Spleen (tissue), 11 donors: ENCODE measurements around the gene DOCK4. TPM values are rescaled to one million over a fixed set of nuclear protein-coding genes. Genes with fewer than 3 reads are reported as not detected.

Experiments used
- DNase-seq: peaks from one replicate; pipeline ENCODE4 v3.0.0-alpha.2; 2020
- H3K27ac ChIP-seq, 8 donors: fragments of 200-600 bp; sonication (generic) in 7 of 8; 1 replicate in 4 of 8; 2 replicates in 4 of 8; pipeline versions ENCODE4 v1.5.0 to v1.8.0; 2016 to 2021; ENCODE audit warnings: inconsistent platforms in 4 of 8, mild to moderate bottlenecking in 4 of 8, moderate library complexity in 1 of 8
- H3K27me3 ChIP-seq, 7 donors: fragments of 200-600 bp; sonication (generic) in 6 of 7; replicated peaks in 1 of 7; 1 replicate in 4 of 7; 2 replicates in 3 of 7; pipeline versions ENCODE4 v1.5.0 to v1.8.0; 2016 to 2021; ENCODE audit warnings: inconsistent platforms in 3 of 7, mild to moderate bottlenecking in 1 of 7
- H3K36me3 ChIP-seq, 6 donors: fragments of 200-600 bp; sonication (generic) in 5 of 6; 1 replicate in 4 of 6; 2 replicates in 2 of 6; pipeline versions ENCODE4 v1.5.0 to v1.8.0; 2016 to 2021; ENCODE audit warnings: inconsistent platforms in 2 of 6
- H3K4me1 ChIP-seq, 6 donors: fragments of 200-600 bp; sonication (generic) in 5 of 6; 1 replicate in 3 of 6; 2 replicates in 3 of 6; pipeline versions ENCODE4 v1.5.0 to v1.8.0; 2016 to 2021; ENCODE audit warnings: inconsistent platforms in 3 of 6
- H3K4me3 ChIP-seq, 8 donors: fragments of 200-600 bp; sonication (generic) in 7 of 8; 1 replicate in 4 of 8; 2 replicates in 4 of 8; pipeline versions ENCODE4 v1.5.0 to v1.8.0; 2016 to 2021; ENCODE audit warnings: inconsistent platforms in 4 of 8, mild to moderate bottlenecking in 4 of 8, moderate library complexity in 2 of 8
- H3K9me3 ChIP-seq, 8 donors: fragments of 200-600 bp; sonication (generic) in 7 of 8; 1 replicate in 4 of 8; 2 replicates in 4 of 8; pipeline versions ENCODE4 v1.5.0 to v1.8.0; 2016 to 2021; ENCODE audit warnings: inconsistent platforms in 4 of 8
- CTCF ChIP-seq, 11 experiments: fragments of 200-600 bp in 7 of 11; fragments of 450-650 bp in 4 of 11; sonication (generic) in 4 of 11; IDR thresholded peaks in 8 of 11; conservative IDR thresholded peaks in 3 of 11; 1 replicate in 7 of 11; 2 replicates in 4 of 11; pipeline versions ENCODE4 v1.4.0 to v1.8.0; 2016 to 2021; ENCODE audit warnings: antibody characterized with exemption in 11 of 11, inconsistent platforms in 4 of 11, mild to moderate bottlenecking in 1 of 11
- POLR2A ChIP-seq, 3 donors: fragments of 450-650 bp; IDR thresholded peaks; one replicate each; pipeline ENCODE4 v1.5.1; 2017; ENCODE audit warnings: antibody characterized with exemption in 3 of 3, mild to moderate bottlenecking in 1 of 3
- POLR2AphosphoS5 ChIP-seq, 3 donors: sonication (generic); formaldehyde crosslinking; IDR thresholded peaks; one replicate each; pipeline ENCODE4 v1.5.1; 2017; ENCODE audit warnings: antibody characterized with exemption in 3 of 3
- WGBS, 5 donors: extraction: QIAGEN DNeasy Blood & Tissue Kit in 3 of 5; methylation state at CpG; one replicate each; pipeline versions ENCODE4 v1.1.5 to v1.1.7; 2013 to 2018; 5-methylcytosine and 5-hydroxymethylcytosine counted together
- intact Hi-C: fragments of 100-400 bp; cut with DNase I; formaldehyde crosslinking; loops from one replicate; pipeline ENCODE4 v1.15.0; 2023; ENCODE audit warnings: low total_unique reads
- polyA plus RNA-seq, 3 donors: library from polyadenylated mRNA; stranded (reverse); fragments of 200-250 nt; gene quantifications; one replicate each; pipeline ENCODE4 v1.2.1, GENCODE V29; 2013
- total RNA-seq, 7 donors: library from RNA; depleted of rRNA in 3 of 7; stranded (reverse); fragments of >200 nt in 3 of 7; fragmentation: NEBNext Ultra II Directional in 4 of 7; extraction: Animal tissue kit (Norgen Biotek cat#: 25700) in 4 of 7; gene quantifications; one replicate each; pipeline versions ENCODE4 v1.1.0 to v1.2.1, GENCODE V29; 2016 to 2021
- donor health status: healthy with polysubstance abuse.
- donor health status: DM: no; HTN: no; CAD: no; lungs with moderate emphysema.
- donor health status: DM: no; HTN: no; CAD: no.
- donor health status: Bipolar disorder and iron deficiency.
- donor health status: healthy.
- donor health status: DM: no; HTN: no; CAD: no.
- donor health status: DM: yes; HTN: yes; CAD: no.

DOCK4 gene
- total and polyA plus RNA-seq, 10 donors, result 1.4 to 26.9 (median 14.2) TPM

GRCh38 chr7:111852081-111852480 lies 354.1 kb downstream of the DOCK4 start:
- H3K4me3 ChIP-seq, result no peak overlapping the region
- no peaks in the 10 kb centered on the region for H3K36me3 ChIP-seq
- 93 to 97% (median 95%) methylated on average over 7 of the region's 7 CpGs for WGBS, 5 donors
- TF ChIP-seq CTCF (IDR thresholded peaks at IDR 0.05 in 8 of 11, conservative IDR thresholded peaks at IDR 0.05 in 3 of 11) (no peak), POLR2AphosphoS5 (IDR thresholded peaks at IDR 0.05) (no peak), POLR2A (IDR thresholded peaks at IDR 0.05) (no peak)
- intact Hi-C loops, result no loop called here
- DNase-seq, result no peak
- peaks cover 0 to 11% (median 0%) of the 10 kb centered on the region in 8 donors for H3K9me3 ChIP-seq
- H3K4me1 ChIP-seq, result no peaks in the 10 kb centered on the region
- H3K27ac ChIP-seq, result no peak overlapping the region
- no peaks in the 10 kb centered on the region for H3K27me3 ChIP-seq

GRCh38 chr7:111846898-111847297 lies 359.3 kb downstream of the DOCK4 start:
- 87 to 96% (median 94%) methylated on average over 6 of the region's 6 CpGs for WGBS, 5 donors
- no peak for DNase-seq
- no peak overlapping the region for H3K4me3 ChIP-seq
- H3K27ac ChIP-seq, result no peak overlapping the region
- H3K27me3 ChIP-seq, result no peaks in the 10 kb centered on the region
- no peaks in the 10 kb centered on the region for H3K36me3 ChIP-seq
- peaks cover 0 to 11% (median 0%) of the 10 kb centered on the region in 8 donors for H3K9me3 ChIP-seq
- no peaks in the 10 kb centered on the region for H3K4me1 ChIP-seq
- intact Hi-C loops, result no loop called here
- TF ChIP-seq POLR2AphosphoS5 (IDR thresholded peaks at IDR 0.05) (no peak), POLR2A (IDR thresholded peaks at IDR 0.05) (no peak), CTCF (IDR thresholded peaks at IDR 0.05 in 8 of 11, conservative IDR thresholded peaks at IDR 0.05 in 3 of 11) (no peak)

GRCh38 chr7:111845853-111846252 lies 360.3 kb downstream of the DOCK4 start:
- DNase-seq, result no peak
- Histone ChIP-seq H3K27ac (no peak overlapping the region), H3K36me3 (no peaks in the 10 kb centered on the region), H3K27me3 (no peaks in the 10 kb centered on the region), H3K9me3 (peaks cover 0 to 9% (median 0%) of the 10 kb centered on the region in 8 donors), H3K4me1 (no peaks in the 10 kb centered on the region), H3K4me3 (no peak overlapping the region)
- no peak for TF ChIP-seq CTCF (IDR thresholded peaks at IDR 0.05 in 8 of 11, conservative IDR thresholded peaks at IDR 0.05 in 3 of 11)
- no peak for TF ChIP-seq POLR2A (IDR thresholded peaks at IDR 0.05)
- no peak for TF ChIP-seq POLR2AphosphoS5 (IDR thresholded peaks at IDR 0.05)
- WGBS, 5 donors, result 89 to 95% (median 91%) methylated on average over 4 of the region's 4 CpGs
- intact Hi-C loops, result no loop called here

GRCh38 chr7:111844904-111845671 lies 361.1 kb downstream of the DOCK4 start:
- intact Hi-C loops, result no loop called here
- Histone ChIP-seq H3K4me3 (no peak overlapping the region), H3K4me1 (no peaks in the 10 kb centered on the region), H3K27ac (no peak overlapping the region), H3K27me3 (no peaks in the 10 kb centered on the region), H3K36me3 (no peaks in the 10 kb centered on the region), H3K9me3 (peaks cover 0 to 2% (median 0%) of the 10 kb centered on the region in 8 donors)
- TF ChIP-seq CTCF (IDR thresholded peaks at IDR 0.05 in 8 of 11, conservative IDR thresholded peaks at IDR 0.05 in 3 of 11) (no peak), POLR2AphosphoS5 (IDR thresholded peaks at IDR 0.05) (no peak), POLR2A (IDR thresholded peaks at IDR 0.05) (no peak)
- DNase-seq, result no peak
- WGBS, 5 donors, result 77 to 92% (median 86%) methylated on average over 4 of the region's 4 CpGs
